OCI-LY1 (cell line): Measurements from ENCODE around the gene PSAP.

ENCODE experiments used
- H2AFZ ChIP-seq: fragments of 200-600 bp; sonication (generic), shearing (Covaris generic); 2 replicates; pipeline ENCODE4 v1.6.0; 2014; ENCODE audit warnings: antibody characterized with exemption, mild to moderate bottlenecking, low read length
- H3F3A ChIP-seq: fragments of 200-600 bp; sonication (generic), shearing (Covaris generic); 2 replicates; pipeline ENCODE4 v1.6.0; 2014; ENCODE audit warnings: mild to moderate bottlenecking, antibody characterized with exemption, low read length, moderate library complexity; ENCODE audit not compliant: insufficient read depth
- H3K27ac ChIP-seq: fragments of 200-600 bp; sonication (generic); 2 replicates; pipeline ENCODE4 v1.5.1; 2014; ENCODE audit warnings: low read length, mixed run types, mild to moderate bottlenecking, low read depth; ENCODE audit not compliant: poor library complexity, severe bottlenecking
- H3K27me3 ChIP-seq: fragments of 200-600 bp; sonication (generic); 2 replicates; pipeline ENCODE4 v1.6.0; 2014; ENCODE audit warnings: antibody characterized with exemption, mild to moderate bottlenecking, low read length, moderate library complexity; ENCODE audit not compliant: insufficient read depth
- H3K36me3 ChIP-seq: fragments of 200-600 bp; sonication (generic); 2 replicates; pipeline ENCODE4 v1.6.1; 2014; ENCODE audit warnings: mild to moderate bottlenecking, antibody characterized with exemption, low read length, moderate library complexity, mixed read lengths; ENCODE audit not compliant: insufficient read depth
- H3K4me1 ChIP-seq: fragments of 200-600 bp; sonication (generic); 2 replicates; pipeline ENCODE4 v1.5.1; 2014; ENCODE audit warnings: mild to moderate bottlenecking, low read length, moderate library complexity; ENCODE audit not compliant: insufficient read depth, severe bottlenecking
- H3K4me2 ChIP-seq: fragments of 200-600 bp; sonication (generic), shearing (Covaris generic); 2 replicates; pipeline ENCODE4 v1.6.1; 2014; ENCODE audit warnings: low read length
- H3K4me3 ChIP-seq: fragments of 200-600 bp; sonication (generic); 2 replicates; pipeline ENCODE4 v1.5.1; 2014; ENCODE audit warnings: low read length, low read depth, mild to moderate bottlenecking, mixed read lengths; ENCODE audit not compliant: poor library complexity, severe bottlenecking
- H3K79me2 ChIP-seq: fragments of 200-600 bp; shearing (Covaris generic); 2 replicates; pipeline ENCODE4 v1.6.1; 2016; ENCODE audit warnings: mixed run types, low read length, mixed read lengths; ENCODE audit not compliant: insufficient read depth
- H3K9ac ChIP-seq: fragments of 200-600 bp; sonication (generic), shearing (Covaris generic); 2 replicates; pipeline ENCODE4 v1.6.1; 2014; ENCODE audit warnings: mild to moderate bottlenecking, low read length, mixed read lengths
- H3K9me2 ChIP-seq: fragments of 200-600 bp; sonication (generic), shearing (Covaris generic); 2 replicates; pipeline ENCODE4 v1.6.1; 2014; ENCODE audit warnings: low read depth, mild to moderate bottlenecking, low read length, mixed read lengths
- H3K9me3 ChIP-seq: fragments of 200-600 bp; shearing (Covaris generic); 2 replicates; pipeline ENCODE4 v1.6.1; 2014; ENCODE audit warnings: low read length, mixed read lengths
- H4K20me1 ChIP-seq: fragments of 200-600 bp; sonication (generic), shearing (Covaris generic); 2 replicates; pipeline ENCODE4 v1.6.0; 2016; ENCODE audit warnings: mild to moderate bottlenecking, low read length; ENCODE audit not compliant: insufficient read depth
- CTCF ChIP-seq: fragments of 200-600 bp; sonication (generic), shearing (Covaris generic); IDR thresholded peaks from 2 replicates; pipeline ENCODE4 v1.5.1; 2017; ENCODE audit warnings: mild to moderate bottlenecking, antibody characterized with exemption, low read length, moderate library complexity, mixed read lengths
- EZH2 ChIP-seq: fragments of 200-600 bp; sonication (generic), shearing (Covaris generic); IDR thresholded peaks from 2 replicates; pipeline ENCODE4 v1.8.0; 2017; ENCODE audit warnings: borderline replicate concordance, mixed run types, mild to moderate bottlenecking, antibody characterized with exemption, low read length, moderate library complexity, mixed read lengths

The PSAP gene

DNA sequence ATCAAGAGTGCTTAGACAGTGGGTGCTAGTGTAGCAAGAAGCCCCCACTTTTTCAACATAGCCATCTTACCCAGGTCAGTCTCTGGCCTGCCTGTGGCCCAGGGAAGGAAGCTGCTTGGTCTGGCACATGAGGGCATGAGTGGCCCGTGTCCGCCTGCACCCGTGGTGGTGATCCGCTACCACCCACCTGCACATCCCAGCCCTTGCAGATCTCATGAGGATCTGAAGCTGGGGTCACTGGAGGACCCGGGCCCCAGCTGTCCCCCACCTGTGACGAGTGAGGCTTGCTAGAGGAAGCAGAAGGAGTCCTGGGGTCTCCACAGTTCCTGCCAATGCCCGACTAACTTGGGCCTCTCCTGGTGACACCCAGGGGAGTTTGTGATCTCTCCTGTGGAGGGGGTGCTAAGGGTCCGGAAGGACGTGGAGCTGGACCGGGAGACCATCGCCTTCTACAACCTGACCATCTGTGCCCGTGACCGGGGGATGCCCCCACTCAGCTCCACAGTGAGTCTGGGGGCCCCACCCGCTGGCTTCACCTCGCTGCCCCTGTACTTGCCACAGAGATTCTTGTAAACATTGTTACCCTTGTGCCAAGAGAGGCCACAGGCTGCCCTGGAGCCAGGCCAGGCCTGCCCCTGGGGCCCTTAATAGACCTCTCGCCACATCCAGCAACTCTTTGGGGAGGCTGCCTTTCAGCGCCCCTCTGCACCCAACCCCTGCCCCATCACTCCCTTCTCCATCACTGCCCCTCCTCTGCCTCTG is 67.0 kb downstream of the PSAP start:
- no peaks in the 10 kb centered on the region for H3F3A ChIP-seq
- no peaks in the 10 kb centered on the region for H3K4me1 ChIP-seq
- H4K20me1 ChIP-seq: no peaks in the 10 kb centered on the region
- H3K27me3 ChIP-seq: peaks cover 5% of the 10 kb centered on the region
- no peak overlapping the region for H3K27ac ChIP-seq
- no peak overlapping the region for H2AFZ ChIP-seq
- H3K4me2 ChIP-seq: no peak overlapping the region
- H3K36me3 ChIP-seq: no peaks in the 10 kb centered on the region
- TF ChIP-seq CTCF: no peak
- no peak for TF ChIP-seq EZH2
- no peaks in the 10 kb centered on the region for H3K9me2 ChIP-seq
- no peaks in the 10 kb centered on the region for H3K9me3 ChIP-seq
- no peaks in the 10 kb centered on the region for H3K79me2 ChIP-seq
- H3K9ac ChIP-seq: no peak overlapping the region
- H3K4me3 ChIP-seq: no peak overlapping the region

GRCh38 chr10:71782917-71783490 is 68.0 kb downstream of the PSAP start:
- Histone ChIP-seq H3K4me2 (no peak overlapping the region), H3K4me1 (no peaks in the 10 kb centered on the region), H3K27ac (no peak overlapping the region), H3K9me3 (no peaks in the 10 kb centered on the region), H3K9me2 (no peaks in the 10 kb centered on the region), H3K9ac (no peak overlapping the region), H3K79me2 (no peaks in the 10 kb centered on the region), H3K36me3 (no peaks in the 10 kb centered on the region), H4K20me1 (no peaks in the 10 kb centered on the region), H3K27me3 (no peaks in the 10 kb centered on the region; the same call in none of the 2 replicates), H2AFZ (no peak overlapping the region), H3F3A (no peaks in the 10 kb centered on the region), H3K4me3 (no peak overlapping the region)
- TF ChIP-seq CTCF (no peak), EZH2 (no peak)

DNA sequence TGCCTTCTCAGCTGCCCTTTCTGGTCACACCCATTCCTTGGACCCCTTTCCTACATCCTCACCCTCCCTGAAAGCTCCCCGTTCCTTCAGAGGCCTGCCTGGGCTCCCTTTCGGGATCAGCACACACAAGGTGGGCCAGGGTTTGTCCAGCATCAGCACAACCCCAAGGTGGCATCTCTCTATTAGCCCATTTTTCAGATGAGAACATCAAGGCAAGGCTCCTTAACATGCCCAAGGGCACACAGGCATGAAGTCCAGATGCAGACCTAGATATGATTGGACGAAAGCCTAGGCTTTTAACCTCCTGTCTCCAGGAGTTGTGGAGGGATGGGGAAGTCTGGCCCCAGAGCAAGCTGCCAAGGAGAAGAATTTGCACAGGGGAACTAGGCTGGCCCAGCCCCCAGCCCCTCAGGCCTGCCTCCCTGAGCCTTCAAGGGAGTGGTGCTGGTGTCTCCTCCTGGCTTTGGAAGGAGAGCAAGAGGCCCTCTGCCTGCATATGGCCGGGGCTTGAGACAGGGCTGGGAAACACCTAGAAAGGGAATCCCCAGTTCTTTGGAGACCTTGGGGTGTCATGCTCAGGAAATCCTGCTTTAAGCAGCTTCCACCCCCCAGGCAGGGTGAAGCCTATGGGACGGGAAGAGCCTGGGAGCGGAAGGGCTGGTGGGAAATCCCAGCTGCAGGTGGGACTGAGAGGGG is 68.7 kb downstream of the PSAP start:
- H2AFZ ChIP-seq: no peak overlapping the region
- no peak for TF ChIP-seq EZH2
- TF ChIP-seq CTCF: no peak
- no peaks in the 10 kb centered on the region for H3K9me2 ChIP-seq
- H3K4me1 ChIP-seq: no peaks in the 10 kb centered on the region
- H3K36me3 ChIP-seq: no peaks in the 10 kb centered on the region
- no peak overlapping the region for H3K4me3 ChIP-seq
- no peaks in the 10 kb centered on the region for H3F3A ChIP-seq
- no peaks in the 10 kb centered on the region for H3K9me3 ChIP-seq
- H3K79me2 ChIP-seq: no peaks in the 10 kb centered on the region
- no peak overlapping the region for H3K9ac ChIP-seq
- no peak overlapping the region for H3K4me2 ChIP-seq
- H3K27me3 ChIP-seq: no peaks in the 10 kb centered on the region; the same call in none of the 2 replicates
- no peak overlapping the region for H3K27ac ChIP-seq
- no peaks in the 10 kb centered on the region for H4K20me1 ChIP-seq
